Cardiac septum (tissue), 1 donor: ENCODE measurements around the gene OTUD3. TPM values are rescaled to one million over a fixed set of nuclear protein-coding genes. Genes with fewer than 3 reads are reported as not detected.
"Not testable (repeated sequence)": the region's sequence is repeated elsewhere in the genome, so short reads cannot be mapped to it uniquely, and the experiment has no call there.

Experiments used
- DNase-seq: peaks from one replicate; pipeline ENCODE4 v3.0.0-alpha.2; 2020; ENCODE audit warnings: low spot score
- intact Hi-C: fragments of 100-400 bp; cut with DNase I; formaldehyde crosslinking; loops from one replicate; pipeline ENCODE4 v1.14.0; 2022
- total RNA-seq: library from RNA; stranded (reverse); fragmentation: NEBNext Ultra II Directional; extraction: Animal tissue kit (Norgen Biotek cat#: 25700); gene quantifications from one replicate; pipeline ENCODE4 v1.2.1, GENCODE V29; 2021
- donor health status: DM: no; HTN: no; CAD: no.

OTUD3 gene
- total RNA-seq, 1 donor from 2014 or later: 4.7 TPM

GRCh38 chr1:19866029-19866428 is 16.2 kb upstream of the OTUD3 start:
- intact Hi-C loops: no loop called here
- no peak for DNase-seq

- no peak for DNase-seq
- intact Hi-C loops: no loop called here
Observed at GRCh38 chr1:19866758-19867157, 15.4 kb upstream of the OTUD3 start.

- DNase-seq, intact Hi-C loops: not testable (repeated sequence)
Observed at GRCh38 chr1:19868575-19868974, 13.6 kb upstream of the OTUD3 start.

GRCh38 chr1:19869453-19869852 is 12.7 kb upstream of the OTUD3 start:
- DNase-seq, intact Hi-C loops: not testable (repeated sequence)

GRCh38 chr1:19869929-19870328 is 12.3 kb upstream of the OTUD3 start:
- intact Hi-C loops: no loop called here
- no peak for DNase-seq

GRCh38 chr1:19872190-19872589 is 10.0 kb upstream of the OTUD3 start:
- intact Hi-C loops: no loop called here
- no peak for DNase-seq

- DNase-seq: no peak
- intact Hi-C loops: no loop called here
Observed at GRCh38 chr1:19877181-19877750, 4.9 kb upstream of the OTUD3 start.

- intact Hi-C loops: no loop called here
- no peak for DNase-seq
Observed at GRCh38 chr1:19877821-19878636, 4.2 kb upstream of the OTUD3 start.

GRCh38 chr1:19878637-19878985 is 3.6 kb upstream of the OTUD3 start:
- intact Hi-C loops: no loop called here
- no peak for DNase-seq

- intact Hi-C loops: no loop called here
- DNase-seq: no peak
Observed at GRCh38 chr1:19879227-19879626, 3.0 kb upstream of the OTUD3 start.

GRCh38 chr1:19879661-19880060 is 2.5 kb upstream of the OTUD3 start:
- intact Hi-C loops: no loop called here
- DNase-seq: no peak

GRCh38 chr1:19880841-19881240 is 1.4 kb upstream of the OTUD3 start:
- DNase-seq, intact Hi-C loops: not testable (repeated sequence)

- DNase-seq: no peak
- intact Hi-C loops: no loop called here
Observed at GRCh38 chr1:19884312-19884711, 2.1 kb downstream of the OTUD3 start.

GRCh38 chr1:19885821-19886220 is 3.6 kb downstream of the OTUD3 start:
- DNase-seq: no peak
- intact Hi-C loops: no loop called here

GRCh38 chr1:19888112-19888511 is 5.9 kb downstream of the OTUD3 start:
- intact Hi-C loops: no loop called here
- DNase-seq: no peak

- intact Hi-C loops: no loop called here
Observed at GRCh38 chr1:19889656-19890055, 7.5 kb downstream of the OTUD3 start.

GRCh38 chr1:19892129-19892528 is 9.9 kb downstream of the OTUD3 start:
- no peak for DNase-seq
- intact Hi-C loops: no loop called here

More at GRCh38 chr1:19889656-19890055, 7.5 kb downstream of the OTUD3 start:
- DNase-seq: no peak

GRCh38 chr1:19892628-19893168 is 10.5 kb downstream of the OTUD3 start:
- no peak for DNase-seq
- intact Hi-C loops: no loop called here

- intact Hi-C loops: no loop called here
- no peak for DNase-seq
Observed at GRCh38 chr1:19893687-19894086, 11.5 kb downstream of the OTUD3 start.

- DNase-seq: no peak
- intact Hi-C loops: no loop called here
Observed at GRCh38 chr1:19894218-19894617, 12.0 kb downstream of the OTUD3 start.

GRCh38 chr1:19901653-19902052 is 19.5 kb downstream of the OTUD3 start:
- intact Hi-C loops: no loop called here

More at GRCh38 chr1:19901653-19902052, 19.5 kb downstream of the OTUD3 start:
- no peak for DNase-seq
